IMR-90 (cell line): ENCODE results near the gene COQ10A. TPM values are rescaled to one million over a fixed set of nuclear protein-coding genes. Genes with fewer than 3 reads are reported as not detected.

Experiments
- ATAC-seq: fragments of 200-7000 bp; cut with Tn5 transposase; 2 replicates; pipeline ENCODE4 v1.9.1; 2020; ENCODE audit warnings: low read depth, mild to moderate bottlenecking, moderate library complexity
- BruUV-seq: library from RNA; stranded (reverse); fragments of 400-500 nt; replicated peaks from 2 replicates; lab custom pipeline; 2021; lab: Mats Ljungman, UMichigan
- CTCF ChIA-PET: fragments of 300-600 bp; formaldehyde crosslinking; extraction: SDS; loops from one replicate; lab custom pipeline; 2021; ENCODE audit warnings: antibody characterized with exemption; lab: Yijun Ruan, JAX
- POLR2A ChIA-PET: fragments of 300-600 bp; sonication (Branson Sonifier 250); formaldehyde crosslinking; loops from one replicate; lab custom pipeline; 2022; ENCODE audit warnings: antibody characterized with exemption; ENCODE audit not compliant: unreplicated experiment; lab: Charles Lee
- DNase-seq: peaks from one replicate; pipeline ENCODE4 v3.0.0; 2013
- H2AFZ ChIP-seq: replicated peaks from 2 replicates; pipeline ENCODE3; 2013; ENCODE audit warnings: low read length, mild to moderate bottlenecking; ENCODE audit not compliant: poor library complexity
- H2AK5ac ChIP-seq: 2 replicates; pipeline ENCODE4 v1.6.1; 2013; ENCODE audit warnings: low read depth, low read length, inconsistent platforms
- H2AK9ac ChIP-seq: replicated peaks from 2 replicates; pipeline ENCODE3; 2013; ENCODE audit warnings: mild to moderate bottlenecking, low read depth, low read length, moderate library complexity; ENCODE audit not compliant: poor library complexity
- H2BK120ac ChIP-seq: 2 replicates; pipeline ENCODE4 v1.6.1; 2013; ENCODE audit warnings: low read depth, low read length, inconsistent platforms
- H2BK15ac ChIP-seq: 3 replicates; pipeline ENCODE4 v1.6.1; 2013; ENCODE audit warnings: low read depth, low read length, inconsistent platforms
- H2BK20ac ChIP-seq: 2 replicates; pipeline ENCODE4 v1.6.1; 2013; ENCODE audit warnings: low read depth, mild to moderate bottlenecking, inconsistent platforms, low read length, moderate library complexity
- H2BK5ac ChIP-seq: 2 replicates; pipeline ENCODE4 v1.6.1; 2013; ENCODE audit warnings: mild to moderate bottlenecking, low read depth, low read length, inconsistent platforms; ENCODE audit not compliant: poor library complexity, severe bottlenecking
- H3K14ac ChIP-seq: replicated peaks from 2 replicates; pipeline ENCODE4 v1.6.1; 2013; ENCODE audit warnings: low read depth, low read length, inconsistent platforms
- H3K18ac ChIP-seq: 2 replicates; pipeline ENCODE4 v1.6.1; 2013; ENCODE audit warnings: low read depth, low read length, control low read depth
- H3K23ac ChIP-seq: 2 replicates; pipeline ENCODE4 v1.6.1; 2013; ENCODE audit warnings: low read depth, low read length, inconsistent platforms
- H3K27ac ChIP-seq: 2 replicates; pipeline ENCODE4 v1.5.1; 2013; ENCODE audit warnings: mild to moderate bottlenecking, control low read depth, low read length; ENCODE audit not compliant: insufficient read depth
- H3K27me3 ChIP-seq: 2 replicates; pipeline ENCODE4 v1.6.1; 2013; ENCODE audit warnings: low read length; ENCODE audit not compliant: control insufficient read depth, insufficient read depth
- H3K36me3 ChIP-seq: 2 replicates; pipeline ENCODE4 v1.6.1; 2013; ENCODE audit warnings: low read length, mixed read lengths; ENCODE audit not compliant: control insufficient read depth, insufficient read depth
- H3K4ac ChIP-seq: 2 replicates; pipeline ENCODE4 v1.6.1; 2013; ENCODE audit warnings: low read depth, low read length, inconsistent platforms
- H3K4me1 ChIP-seq: 2 replicates; pipeline ENCODE4 v1.6.1; 2013; ENCODE audit warnings: low read length, mixed read lengths; ENCODE audit not compliant: control insufficient read depth, insufficient read depth
- H3K4me2 ChIP-seq: 2 replicates; pipeline ENCODE4 v1.6.1; 2013; ENCODE audit warnings: low read depth, mild to moderate bottlenecking, control low read depth, low read length, moderate library complexity
- H3K4me3 ChIP-seq: 2 replicates; pipeline ENCODE4 v1.5.1; 2013; ENCODE audit warnings: low read depth, mild to moderate bottlenecking, control low read depth, low read length, moderate library complexity; ENCODE audit not compliant: insufficient read depth
- H3K56ac ChIP-seq: 2 replicates; pipeline ENCODE4 v1.6.1; 2013; ENCODE audit warnings: low read length, inconsistent platforms; ENCODE audit not compliant: insufficient read depth; ENCODE audit errors: extremely low read depth
- H3K79me1 ChIP-seq, 2 experiments: 2 replicates each; pipeline ENCODE4 v1.6.1; 2013; ENCODE audit warnings: low read length in 2 of 2, inconsistent platforms in 1 of 2, low read depth in 1 of 2
- H3K9ac ChIP-seq: 2 replicates; pipeline ENCODE4 v1.6.1; 2013; ENCODE audit warnings: low read depth, low read length, control low read depth
- H3K9me1 ChIP-seq: 2 replicates; pipeline ENCODE4 v1.6.1; 2013; ENCODE audit warnings: low read length, inconsistent platforms; ENCODE audit not compliant: insufficient read depth
- H3K9me3 ChIP-seq: 2 replicates; pipeline ENCODE4 v1.6.1; 2013; ENCODE audit warnings: low read length; ENCODE audit not compliant: control insufficient read depth, insufficient read depth
- H4K20me1 ChIP-seq: 2 replicates; pipeline ENCODE4 v1.6.1; 2013; ENCODE audit warnings: low read length, inconsistent platforms; ENCODE audit not compliant: insufficient read depth
- H4K5ac ChIP-seq: 2 replicates; pipeline ENCODE4 v1.6.1; 2013; ENCODE audit warnings: mild to moderate bottlenecking, low read depth, low read length, control low read depth
- H4K8ac ChIP-seq, 2 experiments: 2 replicates each; pipeline ENCODE4 v1.6.1; 2013; ENCODE audit warnings: low read depth in 2 of 2, low read length in 2 of 2, control low read depth in 1 of 2, inconsistent platforms in 1 of 2
- H4K91ac ChIP-seq: 2 replicates; pipeline ENCODE4 v1.6.1; 2013; ENCODE audit warnings: low read depth, low read length, inconsistent platforms; ENCODE audit not compliant: insufficient read depth
- BHLHE40 ChIP-seq: fragments of 150-350 bp; IDR thresholded peaks from 2 replicates; pipeline ENCODE4 v1.6.1; 2016; ENCODE audit warnings: mild to moderate bottlenecking, low read depth, low read length
- CEBPB ChIP-seq: IDR thresholded peaks from 2 replicates; pipeline ENCODE4 v1.6.1; 2012; ENCODE audit warnings: low read depth, low read length, improper control_type of control experiment
- CHD1 ChIP-seq: IDR thresholded peaks from 2 replicates; pipeline ENCODE4 v1.6.1; 2012; ENCODE audit warnings: low read depth, low read length, improper control_type of control experiment
- FOS ChIP-seq: fragments of 150-350 bp; IDR thresholded peaks from 2 replicates; pipeline ENCODE4 v1.6.1; 2016; ENCODE audit warnings: low read depth, low read length
- MAFK ChIP-seq: IDR thresholded peaks from 2 replicates; pipeline ENCODE4 v1.6.1; 2012; ENCODE audit warnings: low read depth, low read length, improper control_type of control experiment
- MAZ ChIP-seq: IDR thresholded peaks from 2 replicates; pipeline ENCODE4 v1.6.1; 2012; ENCODE audit warnings: low read depth, mild to moderate bottlenecking, low read length, improper control_type of control experiment, moderate library complexity, borderline replicate concordance
- MXI1 ChIP-seq: IDR thresholded peaks from 2 replicates; pipeline ENCODE4 v1.6.1; 2012; ENCODE audit warnings: low read depth, mild to moderate bottlenecking, low read length, moderate library complexity, borderline replicate concordance
- NFE2L2 ChIP-seq: fragments of 150-350 bp; IDR thresholded peaks from 2 replicates; pipeline ENCODE4 v1.6.1; 2016; ENCODE audit warnings: low read depth, mild to moderate bottlenecking, low read length
- POLR2A ChIP-seq: IDR thresholded peaks from 2 replicates; pipeline ENCODE4 v1.6.1; 2012; ENCODE audit warnings: mild to moderate bottlenecking, low read depth, low read length
- RAD21 ChIP-seq: IDR thresholded peaks from 2 replicates; pipeline ENCODE4 v1.6.1; 2012; ENCODE audit warnings: low read length, improper control_type of control experiment
- RCOR1 ChIP-seq: IDR thresholded peaks from 2 replicates; pipeline ENCODE4 v1.6.1; 2012; ENCODE audit warnings: mild to moderate bottlenecking, low read length, improper control_type of control experiment; ENCODE audit not compliant: insufficient replicate concordance
- RFX5 ChIP-seq: IDR thresholded peaks from 2 replicates; pipeline ENCODE4 v1.8.0; 2012; ENCODE audit warnings: low read depth, mild to moderate bottlenecking, low read length, moderate library complexity
- SMC3 ChIP-seq: fragments of 150-350 bp; IDR thresholded peaks from 2 replicates; pipeline ENCODE4 v1.6.1; 2016; ENCODE audit warnings: low read depth, mild to moderate bottlenecking, antibody characterized with exemption, low read length, moderate library complexity
- WGBS, 2 experiments: methylation state at CpG; one replicate each; pipeline versions ENCODE4 v1.1.5 to v1.1.7; 2013; ENCODE audit warnings: missing lambda C conversion rate in 2 of 2; ENCODE audit not compliant: insufficient read length in 1 of 2; ENCODE audit errors: extremely low coverage in 2 of 2; 5-methylcytosine and 5-hydroxymethylcytosine counted together
- dilution Hi-C: fragments of 300-500 bp; cut with HindIII; formaldehyde crosslinking; loops from one replicate; pipeline ENCODE4 v1.14.3; 2018; ENCODE audit warnings: low sequenced_read_pairs; ENCODE audit not compliant: unreplicated experiment
- in situ Hi-C: fragments of 300-500 bp; cut with MboI; formaldehyde crosslinking; loops from 3 replicates; pipeline ENCODE4 v1.14.3; 2019; ENCODE audit warnings: low sequenced_read_pairs, inconsistent platforms, mixed read lengths
- intact Hi-C: fragments of 100-400 bp; cut with micrococcal nuclease; formaldehyde crosslinking; loops from 2 replicates; pipeline ENCODE4 v1.10.0; 2022
- polyA plus RNA-seq, 3 experiments: library from polyadenylated mRNA; depleted of rRNA; stranded (reverse); fragments of >200 nt; gene quantifications; 2 replicates each; pipeline ENCODE4 v1.2.3, GENCODE V29; 2012; ENCODE audit warnings: low replicate concordance in 1 of 3
- total RNA-seq: library from RNA; depleted of rRNA; stranded (reverse); fragments of >200 nt; gene quantifications from 2 replicates; pipeline ENCODE4 v1.2.3, GENCODE V29; 2012
- TF ChIP-seq, protein P1 (sequence below): conservative IDR thresholded peaks from 2 replicates; pipeline ENCODE4 v1.5.1; 2012; ENCODE audit warnings: mild to moderate bottlenecking, low read depth, low read length, improper control_type of control experiment
- TF ChIP-seq, protein P2 (sequence below): fragments of 150-350 bp; IDR thresholded peaks from 2 replicates; pipeline ENCODE4 v1.6.1; 2017; ENCODE audit warnings: mild to moderate bottlenecking, antibody characterized with exemption, low read length, low read depth
- TF ChIP-seq, protein P3 (sequence below): fragments of 150-350 bp; IDR thresholded peaks from 2 replicates; pipeline ENCODE4 v1.6.1; 2016; ENCODE audit warnings: low read depth, mild to moderate bottlenecking, low read length, moderate library complexity, borderline replicate concordance

The COQ10A gene
- total and polyA plus RNA-seq, 2 of the 4 experiments (the other 2 are of a cell fraction): 4.7 to 10.8 TPM

DNA sequence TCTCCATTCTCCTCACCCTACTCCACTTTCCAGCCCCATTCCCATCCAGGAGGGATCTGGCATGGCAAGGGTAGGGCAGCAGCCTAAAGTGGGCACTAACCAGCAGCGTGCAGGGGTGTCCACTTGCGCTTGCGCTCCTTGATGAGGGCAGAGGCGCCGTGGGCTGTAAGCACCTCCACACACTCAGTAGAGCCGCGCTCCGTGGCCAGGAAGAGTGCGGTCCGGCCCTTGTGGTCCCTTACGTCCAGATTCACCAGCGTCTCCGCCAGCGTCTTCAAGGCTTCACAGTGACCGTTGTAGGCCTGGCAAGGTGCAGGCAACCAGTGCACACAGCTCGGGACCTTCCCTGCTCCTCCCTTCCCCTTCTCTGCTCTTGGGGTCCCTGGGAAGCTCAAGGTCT is 18.8 kb upstream of the COQ10A start:
- no TSS peak for BruUV-seq
- in situ Hi-C loops: no loop called here
- Histone ChIP-seq H3K27me3 (no peaks in the 10 kb centered on the region), H3K4me3 (no peak overlapping the region), H2AFZ (no peak overlapping the region), H3K56ac (no peak overlapping the region), H4K8ac (no peak overlapping the region), H2BK15ac (no peak overlapping the region), H3K79me1 (peaks cover 21 to 61% of the 10 kb centered on the region in 2 experiments), H3K4ac (no peak overlapping the region), H3K14ac (no peak overlapping the region), H4K5ac (no peak overlapping the region), H3K4me1 (peaks cover 7% of the 10 kb centered on the region), H3K9ac (no peak overlapping the region), H3K27ac (no peak overlapping the region), H3K36me3 (peaks cover 76% of the 10 kb centered on the region), H2AK9ac (peak overlapping the region; percentile 16), H4K91ac (no peak overlapping the region), H2BK20ac (no peak overlapping the region), H4K20me1 (peaks cover 28% of the 10 kb centered on the region), H3K4me2 (no peak overlapping the region), H3K9me1 (peaks cover 9% of the 10 kb centered on the region; the same call in 1 of the 2 replicates), H2BK120ac (no peak overlapping the region), H2BK5ac (no peak overlapping the region), H3K18ac (no peak overlapping the region), H3K9me3 (no peaks in the 10 kb centered on the region), H3K23ac (no peak overlapping the region), H2AK5ac (no peak overlapping the region)
- ChIA-PET CTCF (no interaction called here), POLR2A (no interaction called here)
- 97% methylated on average over 5 of the region's 16 CpGs; no CpG with 5 or more reads in 1 of the 2 experiments for WGBS, 2 experiments
- dilution Hi-C loops: no loop called here
- no peak for DNase-seq
- TF ChIP-seq, protein P1, sequence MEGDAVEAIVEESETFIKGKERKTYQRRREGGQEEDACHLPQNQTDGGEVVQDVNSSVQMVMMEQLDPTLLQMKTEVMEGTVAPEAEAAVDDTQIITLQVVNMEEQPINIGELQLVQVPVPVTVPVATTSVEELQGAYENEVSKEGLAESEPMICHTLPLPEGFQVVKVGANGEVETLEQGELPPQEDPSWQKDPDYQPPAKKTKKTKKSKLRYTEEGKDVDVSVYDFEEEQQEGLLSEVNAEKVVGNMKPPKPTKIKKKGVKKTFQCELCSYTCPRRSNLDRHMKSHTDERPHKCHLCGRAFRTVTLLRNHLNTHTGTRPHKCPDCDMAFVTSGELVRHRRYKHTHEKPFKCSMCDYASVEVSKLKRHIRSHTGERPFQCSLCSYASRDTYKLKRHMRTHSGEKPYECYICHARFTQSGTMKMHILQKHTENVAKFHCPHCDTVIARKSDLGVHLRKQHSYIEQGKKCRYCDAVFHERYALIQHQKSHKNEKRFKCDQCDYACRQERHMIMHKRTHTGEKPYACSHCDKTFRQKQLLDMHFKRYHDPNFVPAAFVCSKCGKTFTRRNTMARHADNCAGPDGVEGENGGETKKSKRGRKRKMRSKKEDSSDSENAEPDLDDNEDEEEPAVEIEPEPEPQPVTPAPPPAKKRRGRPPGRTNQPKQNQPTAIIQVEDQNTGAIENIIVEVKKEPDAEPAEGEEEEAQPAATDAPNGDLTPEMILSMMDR: no peak
- no peak for TF ChIP-seq SMC3
- no peak for TF ChIP-seq CEBPB
- TF ChIP-seq BHLHE40: no peak
- no peak for TF ChIP-seq NFE2L2
- TF ChIP-seq MAFK: no peak
- TF ChIP-seq RCOR1: no peak
- TF ChIP-seq, protein P2, sequence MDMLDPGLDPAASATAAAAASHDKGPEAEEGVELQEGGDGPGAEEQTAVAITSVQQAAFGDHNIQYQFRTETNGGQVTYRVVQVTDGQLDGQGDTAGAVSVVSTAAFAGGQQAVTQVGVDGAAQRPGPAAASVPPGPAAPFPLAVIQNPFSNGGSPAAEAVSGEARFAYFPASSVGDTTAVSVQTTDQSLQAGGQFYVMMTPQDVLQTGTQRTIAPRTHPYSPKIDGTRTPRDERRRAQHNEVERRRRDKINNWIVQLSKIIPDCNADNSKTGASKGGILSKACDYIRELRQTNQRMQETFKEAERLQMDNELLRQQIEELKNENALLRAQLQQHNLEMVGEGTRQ: no peak
- TF ChIP-seq RFX5: no peak
- TF ChIP-seq, protein P3, sequence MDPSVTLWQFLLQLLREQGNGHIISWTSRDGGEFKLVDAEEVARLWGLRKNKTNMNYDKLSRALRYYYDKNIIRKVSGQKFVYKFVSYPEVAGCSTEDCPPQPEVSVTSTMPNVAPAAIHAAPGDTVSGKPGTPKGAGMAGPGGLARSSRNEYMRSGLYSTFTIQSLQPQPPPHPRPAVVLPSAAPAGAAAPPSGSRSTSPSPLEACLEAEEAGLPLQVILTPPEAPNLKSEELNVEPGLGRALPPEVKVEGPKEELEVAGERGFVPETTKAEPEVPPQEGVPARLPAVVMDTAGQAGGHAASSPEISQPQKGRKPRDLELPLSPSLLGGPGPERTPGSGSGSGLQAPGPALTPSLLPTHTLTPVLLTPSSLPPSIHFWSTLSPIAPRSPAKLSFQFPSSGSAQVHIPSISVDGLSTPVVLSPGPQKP: no peak
- no peak for TF ChIP-seq CHD1
- TF ChIP-seq MAZ: no peak
- no peak for TF ChIP-seq MXI1
- no peak for TF ChIP-seq FOS
- no peak for TF ChIP-seq POLR2A
- no peak for TF ChIP-seq RAD21
- no peak for ATAC-seq
- intact Hi-C loops: no loop called here
